Left kidney (tissue), 2 donors: ENCODE results near the gene PLXNB2. TPM values are rescaled to one million over a fixed set of nuclear protein-coding genes. Genes with fewer than 3 reads are reported as not detected.

Source experiments
- DNase-seq: peaks from one replicate; pipeline ENCODE4 v3.0.0-alpha.2; 2013
- polyA plus RNA-seq: library from polyadenylated mRNA; unstranded; fragments of 120-200 nt; gene quantifications from one replicate; pipeline ENCODE4 v1.2.1, GENCODE V29; 2013; ENCODE audit not compliant: insufficient read length

PLXNB2 gene
- polyA plus RNA-seq, 1 donor: 191 TPM

DNA sequence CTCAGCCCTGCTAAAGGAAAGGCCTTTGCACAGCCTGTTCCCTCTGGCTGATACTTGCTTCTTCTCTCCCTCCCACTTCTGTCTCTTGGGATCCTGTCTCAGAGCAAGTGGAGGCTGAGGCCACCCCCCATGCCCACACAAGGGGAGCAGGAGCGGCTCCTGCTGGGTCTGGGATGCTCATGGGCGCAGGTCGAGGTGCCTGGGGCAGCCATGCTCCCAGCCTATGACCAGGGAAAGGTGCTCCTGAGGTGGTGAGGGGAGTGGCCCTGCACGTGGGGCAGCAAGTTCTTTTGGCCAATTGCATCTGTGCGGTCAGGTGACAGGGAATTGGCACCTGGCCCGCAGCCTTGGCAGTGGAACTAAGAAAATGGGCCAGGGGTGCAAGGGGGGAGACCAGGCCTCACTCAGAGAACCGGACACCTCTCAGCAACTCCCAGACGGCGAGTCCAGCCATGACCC lies 38.8 kb downstream of the PLXNB2 start:
- no peak for DNase-seq

DNA sequence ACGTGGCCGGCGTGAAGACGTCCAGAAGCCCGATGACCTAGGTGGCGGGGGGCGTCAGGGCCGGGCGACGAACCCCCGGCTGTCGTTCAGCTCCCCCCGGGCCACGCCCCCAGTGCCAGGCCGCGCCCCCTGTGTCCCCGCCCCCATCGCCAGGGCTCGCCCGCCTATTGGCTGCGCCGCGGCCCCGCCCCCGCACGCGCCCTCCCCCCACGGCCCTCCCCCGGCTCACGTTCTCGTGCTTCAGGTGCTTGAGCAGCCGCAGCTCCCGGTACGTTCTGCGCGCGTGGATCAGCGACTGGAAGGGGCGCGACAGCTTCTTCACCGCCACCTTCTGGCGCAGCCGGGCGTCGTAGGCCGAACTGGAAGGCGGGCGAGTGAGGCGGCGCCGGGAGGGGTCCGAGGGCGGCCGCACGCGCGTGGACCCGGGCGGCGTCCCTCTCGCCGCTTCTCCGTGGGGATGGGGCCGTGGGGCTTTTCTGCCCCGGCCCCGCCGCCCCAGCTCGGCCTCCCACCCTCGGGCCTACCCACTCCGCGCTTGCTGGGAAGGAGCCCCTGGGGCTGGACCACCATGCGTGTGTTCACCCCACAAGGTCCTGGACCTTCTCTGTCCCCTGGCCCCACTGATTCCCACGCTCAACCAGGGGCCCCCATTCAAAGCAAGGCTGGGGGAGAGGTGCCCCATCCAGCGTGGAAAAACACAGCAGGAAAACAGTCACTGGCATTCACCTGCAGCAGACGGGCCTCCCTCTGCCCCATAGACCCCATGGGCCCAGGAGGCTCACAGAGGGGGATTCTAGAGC lies 39.7 kb downstream of the PLXNB2 start:
- no peak for DNase-seq

DNA sequence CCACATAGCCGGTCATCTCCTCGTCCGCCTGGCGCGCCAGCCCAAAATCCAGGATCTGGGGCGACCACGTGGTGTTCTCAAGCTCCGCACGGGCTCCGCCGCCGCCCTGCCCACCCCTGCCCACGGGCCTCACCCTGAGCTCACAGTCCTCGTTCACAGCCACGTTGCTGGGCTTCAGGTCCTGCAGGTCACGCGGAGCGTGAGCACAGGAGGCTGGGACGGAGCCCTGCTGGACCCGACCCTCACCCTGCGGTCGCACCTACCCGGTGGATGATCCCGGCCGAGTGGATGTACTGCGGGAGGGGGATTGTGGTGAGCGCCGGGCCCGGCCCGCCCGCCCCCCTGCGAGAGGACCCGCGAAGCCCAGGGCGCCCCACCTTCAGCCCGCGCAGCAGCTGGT lies 40.5 kb downstream of the PLXNB2 start:
- DNase-seq: no peak

DNA sequence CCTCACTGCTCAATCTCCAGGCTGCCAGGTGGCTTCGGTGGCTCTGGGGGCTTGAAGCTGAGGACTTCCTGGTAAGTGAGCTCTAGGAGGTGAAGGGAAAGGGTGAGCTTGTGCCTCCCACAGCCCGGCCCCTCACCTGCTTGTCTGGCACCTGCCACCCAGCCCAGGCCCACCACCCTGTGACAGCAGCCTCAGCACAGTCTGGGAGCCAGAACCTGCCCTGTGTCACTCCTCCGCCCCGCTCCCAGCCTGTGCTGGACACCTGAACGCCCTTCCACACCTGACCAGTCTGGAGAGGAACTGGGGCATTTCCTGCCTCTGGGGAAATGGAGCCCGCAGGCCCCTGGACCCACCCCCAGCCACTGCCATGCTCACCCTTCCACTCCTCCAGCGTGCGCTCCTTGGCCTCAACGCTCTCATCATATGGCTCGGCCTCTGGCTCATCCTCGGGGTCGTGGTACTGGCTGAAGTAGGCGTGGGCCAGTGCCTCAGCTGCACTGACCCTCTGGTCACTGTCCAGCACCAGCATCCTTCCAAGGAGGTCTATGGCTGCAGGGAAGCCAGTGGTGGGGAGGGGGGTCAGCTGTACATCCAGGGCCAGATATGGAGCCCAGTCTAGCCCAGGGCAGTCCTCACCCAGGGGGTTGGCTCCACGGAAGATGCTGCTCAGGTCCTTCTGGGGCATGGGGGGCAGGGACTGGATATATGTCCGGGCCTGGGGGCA lies 42.3 kb downstream of the PLXNB2 start:
- DNase-seq: no peak

DNA sequence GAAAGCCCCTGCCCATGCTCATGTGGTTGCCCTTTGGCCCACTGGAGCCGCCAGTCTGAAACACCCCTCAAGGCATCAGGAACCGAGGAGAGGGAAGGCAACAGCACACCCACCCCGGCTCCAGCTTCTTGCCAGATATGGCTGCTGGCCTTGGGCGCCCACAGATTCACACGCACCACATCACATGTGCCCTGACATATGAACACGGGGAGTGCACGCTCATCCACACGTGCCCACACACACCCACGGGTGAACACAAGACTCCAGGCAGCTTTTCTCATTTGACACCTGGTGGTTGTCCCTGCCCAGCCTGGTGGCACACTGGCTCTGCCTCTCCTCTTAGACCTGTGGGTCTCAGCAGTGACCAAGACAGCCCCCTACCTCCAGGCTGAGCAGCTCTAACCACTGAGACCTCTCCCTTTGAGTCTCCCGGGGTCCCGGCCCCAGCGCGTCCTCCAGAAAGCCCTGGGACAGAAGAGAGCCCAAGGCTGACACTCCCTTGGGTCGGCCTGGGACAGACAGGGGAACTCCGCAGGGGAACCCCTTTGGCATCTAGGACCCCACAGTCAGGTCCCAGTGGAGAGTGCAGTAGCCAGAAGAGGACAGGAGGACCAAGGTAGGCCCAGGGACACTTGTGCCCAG lies 43.2 kb downstream of the PLXNB2 start:
- DNase-seq: no peak

DNA sequence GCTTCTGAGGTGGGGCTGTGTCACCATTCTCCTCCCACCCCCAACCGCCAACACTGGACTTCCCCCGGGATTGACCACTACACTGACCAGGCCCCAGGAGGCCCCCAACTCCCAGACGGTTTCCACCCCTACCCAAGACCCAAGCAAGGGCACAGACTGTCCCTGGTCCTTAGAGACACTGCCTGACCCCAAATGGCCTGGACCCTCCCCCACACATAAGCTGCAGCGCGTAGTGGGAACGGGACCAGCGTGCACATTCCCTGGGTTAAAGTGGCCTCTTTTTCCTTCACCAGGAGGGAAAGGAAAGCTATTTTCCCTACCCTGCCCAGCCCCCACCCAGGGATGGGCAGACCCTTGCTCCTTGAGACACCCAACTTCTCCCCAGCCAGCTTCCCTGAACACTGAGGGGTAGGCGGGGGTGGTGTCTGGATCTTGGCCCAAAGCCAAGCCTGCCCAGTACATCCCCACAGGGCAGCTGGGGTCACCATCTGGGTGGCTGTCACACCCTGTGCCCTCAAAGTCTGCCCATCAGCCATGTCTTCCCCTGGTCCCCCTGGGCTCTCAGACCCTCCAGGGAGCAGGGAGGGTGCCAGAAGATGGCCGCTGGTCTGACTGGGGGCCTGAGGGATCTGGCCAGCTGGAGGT lies 44.4 kb downstream of the PLXNB2 start:
- no peak for DNase-seq

DNA sequence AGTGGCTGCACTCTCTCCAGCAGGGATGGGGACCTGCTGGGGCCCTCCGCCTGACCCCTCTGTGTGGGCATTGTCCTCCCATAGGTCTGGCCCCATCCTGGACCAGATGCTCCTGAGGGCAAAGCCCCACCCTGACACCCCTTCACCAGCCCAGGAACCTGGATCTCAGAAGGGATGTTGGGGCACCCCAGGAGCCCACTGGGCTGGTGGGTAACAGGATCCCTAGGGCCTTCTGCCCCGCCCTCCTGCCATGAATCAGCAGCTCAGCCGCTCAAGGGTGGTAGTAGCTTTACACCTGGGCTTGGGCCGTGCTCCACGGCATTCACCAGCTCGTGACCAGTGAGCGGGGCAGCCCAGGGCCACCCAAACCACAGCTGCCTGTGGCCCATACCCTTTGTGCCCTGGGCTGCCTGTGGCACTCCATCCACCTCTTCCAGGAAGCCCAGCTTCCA lies 45.0 kb downstream of the PLXNB2 start:
- no peak for DNase-seq

DNA sequence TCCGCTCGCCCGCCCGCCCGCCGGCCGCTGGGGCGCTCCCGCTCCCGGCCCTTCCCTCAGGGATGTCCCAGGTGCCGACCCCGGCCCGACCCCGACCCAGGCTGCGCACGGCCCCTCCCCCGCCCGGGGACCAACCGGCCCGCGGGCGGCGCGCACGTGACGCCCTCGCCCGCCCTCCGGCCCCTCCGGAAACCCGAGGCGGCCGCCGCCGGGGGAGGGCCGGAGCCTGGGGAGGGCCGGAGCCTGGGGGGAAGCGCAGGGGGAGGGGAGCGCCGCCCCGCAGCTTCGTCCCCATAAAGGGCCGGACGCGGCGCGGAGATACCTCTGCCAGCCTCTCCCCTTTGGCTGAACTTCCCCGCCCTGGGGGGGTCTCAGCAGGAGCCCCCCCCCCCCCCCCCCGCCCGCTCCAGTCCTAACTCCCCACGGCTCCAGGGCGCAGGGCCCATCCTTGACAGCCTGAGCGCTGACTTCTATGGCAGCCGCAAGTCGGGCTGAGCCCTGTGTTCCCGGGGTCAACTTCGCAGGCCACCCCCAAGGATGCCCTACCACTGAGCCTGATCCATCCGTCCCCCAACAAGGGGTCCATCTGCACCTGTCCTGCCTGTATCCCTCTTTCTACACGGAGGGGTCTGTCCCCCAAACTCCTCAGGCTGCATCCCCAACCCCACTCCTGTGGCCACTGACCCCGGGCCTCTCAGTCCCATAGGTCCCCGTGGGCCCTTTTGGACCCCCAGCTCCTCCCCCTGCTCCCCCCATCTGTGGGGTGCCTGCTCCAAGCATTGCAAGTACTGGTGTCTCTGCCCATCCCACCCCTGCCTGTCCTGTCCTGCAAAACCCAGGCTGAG lies 45.6 kb downstream of the PLXNB2 start, which contains the start of gene MAPK12:
TSS of gene MAPK12 (minus strand) at position 69 of the 845 bp plus-strand sequence. CDS start 174 bp downstream, outside the sequence.
- DNase-seq: no peak

DNA sequence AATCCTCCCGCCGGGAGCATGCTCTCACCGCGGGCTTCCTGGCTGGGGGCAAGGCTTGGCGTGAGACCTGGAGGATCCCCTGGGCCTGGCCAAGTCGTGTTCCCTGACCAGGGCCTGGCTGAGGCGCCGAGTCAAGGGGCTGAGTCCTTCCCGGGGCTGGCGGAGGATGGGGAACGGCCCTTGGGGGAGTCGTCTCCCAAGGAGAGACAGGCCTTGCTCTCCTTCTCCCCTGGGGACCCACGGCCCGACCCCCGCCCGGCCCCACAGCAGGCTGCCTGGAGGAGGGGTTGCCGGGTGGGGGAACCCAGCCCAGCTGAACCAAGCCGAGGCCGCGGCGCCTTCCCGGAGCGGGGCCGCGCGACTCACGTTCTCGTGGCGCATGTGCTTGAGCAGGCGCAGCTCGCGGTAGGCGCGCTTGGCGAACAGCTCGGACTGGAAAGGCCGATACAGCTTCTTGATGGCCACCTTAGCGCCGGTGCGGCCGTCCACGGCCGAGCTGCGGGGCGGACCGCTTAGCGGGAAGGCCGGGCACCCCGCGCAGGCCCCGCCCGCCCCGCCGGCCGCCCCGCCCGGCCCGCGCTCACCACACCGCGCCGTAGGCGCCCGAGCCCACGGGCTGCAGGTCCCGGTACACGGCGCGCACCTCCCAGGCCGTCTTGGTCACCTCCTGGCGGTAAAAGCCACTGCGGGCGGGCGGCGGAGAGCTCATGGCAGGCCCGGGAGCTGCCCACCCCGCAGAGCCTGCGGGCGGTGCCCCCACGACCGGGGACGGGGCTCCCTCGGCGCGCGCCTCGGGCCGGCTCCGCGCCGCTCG lies 46.4 kb downstream of the PLXNB2 start:
- DNase-seq: no peak

DNA sequence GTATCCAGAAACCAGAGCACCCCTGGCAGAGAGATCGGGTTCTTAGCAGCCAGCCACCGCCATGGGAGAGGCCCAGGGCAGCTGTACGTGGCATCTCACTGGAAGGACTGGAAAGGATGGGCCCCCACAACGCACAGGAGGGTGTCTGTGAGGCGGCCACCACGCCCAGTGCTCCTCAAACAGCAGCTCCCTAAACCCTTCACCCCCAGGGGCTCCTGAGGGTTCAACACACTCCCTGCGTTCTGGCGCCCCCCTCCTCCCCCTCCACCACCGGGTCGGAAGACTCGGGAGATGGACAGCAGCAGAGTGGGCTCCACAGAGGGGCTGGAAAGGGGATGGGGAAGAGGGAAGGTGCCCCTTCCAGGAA lies 47.0 kb downstream of the PLXNB2 start:
- no peak for DNase-seq

DNA sequence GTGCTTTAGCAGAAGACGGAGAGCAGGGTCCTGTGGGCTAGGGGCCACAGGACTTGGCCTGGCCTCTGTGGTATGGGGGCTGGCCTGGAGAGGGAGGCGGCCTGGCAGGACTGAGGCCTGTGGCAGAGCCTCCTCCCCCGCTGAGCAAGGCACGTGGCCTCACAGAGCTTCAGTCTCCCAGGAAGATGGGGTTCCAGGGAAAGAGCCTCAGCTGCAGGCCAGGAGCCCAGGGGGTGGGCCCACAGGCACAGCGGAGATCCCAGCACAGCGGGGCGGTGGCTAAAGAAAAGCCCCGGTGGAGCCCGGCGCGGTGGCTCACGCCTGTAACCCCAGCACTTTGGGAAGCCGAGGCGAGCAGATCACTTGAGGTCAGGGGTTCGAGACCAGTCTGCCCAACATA lies 48.1 kb downstream of the PLXNB2 start:
- no peak for DNase-seq

DNA sequence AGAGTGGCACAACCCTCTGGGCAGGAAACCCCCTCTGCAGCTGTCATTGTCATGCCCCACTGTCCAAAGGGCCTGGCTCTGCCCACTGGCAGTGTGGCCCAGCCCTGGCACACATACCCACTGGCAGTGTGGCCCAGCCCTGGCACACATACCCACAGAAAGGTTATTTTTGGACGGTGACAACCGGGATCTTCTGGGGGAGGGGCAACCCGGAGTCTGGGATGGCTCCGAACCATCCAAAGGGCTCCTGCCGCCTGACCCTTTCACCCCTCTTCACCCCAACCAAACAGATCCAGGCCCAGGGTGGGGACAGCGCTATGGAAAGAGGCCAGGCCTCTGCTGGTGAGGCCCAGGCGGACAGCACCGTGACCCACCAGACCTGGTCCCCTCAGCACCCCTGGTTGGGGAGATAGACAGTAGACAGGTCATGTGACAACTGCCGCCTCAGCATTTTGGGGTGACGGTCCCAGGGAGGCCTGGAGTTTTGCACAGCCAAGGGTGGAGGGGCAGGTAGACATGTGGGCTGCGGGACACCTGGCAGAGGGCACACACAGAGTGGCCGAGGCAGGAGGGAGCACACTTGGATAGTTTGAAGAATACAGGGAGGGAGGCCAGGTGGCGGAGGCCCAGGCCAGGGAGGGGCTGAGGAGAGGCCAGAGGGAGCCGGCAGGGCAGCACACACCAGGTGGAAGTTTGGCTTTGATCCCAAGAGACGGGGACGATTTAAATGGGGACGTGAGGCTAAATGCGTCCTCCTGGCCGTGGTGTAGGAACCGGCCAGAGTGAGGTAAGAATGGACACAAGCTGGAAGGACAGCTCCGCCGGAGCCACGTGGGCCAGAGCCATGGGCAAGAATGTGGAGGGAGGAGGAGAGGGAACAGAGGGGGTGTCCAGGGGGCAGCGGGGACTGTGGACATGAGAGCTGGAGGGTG lies 48.8 kb downstream of the PLXNB2 start:
- no peak for DNase-seq

DNA sequence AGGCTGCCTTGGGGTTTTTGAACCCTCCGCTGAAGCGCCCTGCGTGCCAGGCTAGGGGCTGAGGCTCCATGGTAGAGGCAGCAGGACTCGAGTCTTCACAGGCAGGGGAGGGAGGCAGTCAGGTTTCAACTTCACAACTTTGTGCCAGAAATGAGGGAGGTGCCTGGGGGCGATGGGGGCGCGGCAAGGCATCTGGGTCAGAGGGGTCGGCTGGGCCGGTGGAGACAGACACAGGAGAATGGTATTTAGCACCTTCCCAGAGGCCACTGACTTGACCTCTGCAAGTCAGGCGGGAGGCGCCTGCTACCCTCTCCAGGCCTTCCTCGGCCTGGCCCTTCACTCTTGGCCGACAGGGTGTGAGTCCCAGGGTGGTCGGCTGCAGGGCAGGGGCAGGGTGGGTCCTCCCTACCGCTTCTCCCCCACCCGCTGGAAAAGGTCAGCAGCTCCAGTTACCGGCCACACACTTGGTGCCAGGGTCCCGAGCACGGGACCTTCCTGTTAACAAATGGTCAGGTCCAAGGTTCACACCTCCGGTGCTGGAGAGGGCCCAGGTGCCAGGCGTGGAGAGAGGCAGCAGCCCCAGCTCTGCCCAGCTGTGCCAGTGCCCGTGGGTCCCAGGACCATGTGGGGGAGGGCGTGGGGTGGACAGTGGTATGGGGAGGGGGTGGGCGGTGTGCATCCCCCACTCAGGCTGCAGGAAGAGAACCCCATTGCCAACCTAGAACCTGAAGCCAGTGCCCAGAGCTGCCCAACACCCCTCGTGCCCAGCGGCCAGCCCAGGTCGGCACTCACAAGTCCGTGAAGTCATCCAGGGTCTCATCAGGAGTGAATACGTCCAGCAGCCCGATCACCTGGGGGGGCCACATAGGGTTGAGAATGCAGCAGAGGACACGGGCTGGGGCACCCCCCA lies 49.7 kb downstream of the PLXNB2 start:
- no peak for DNase-seq

DNA sequence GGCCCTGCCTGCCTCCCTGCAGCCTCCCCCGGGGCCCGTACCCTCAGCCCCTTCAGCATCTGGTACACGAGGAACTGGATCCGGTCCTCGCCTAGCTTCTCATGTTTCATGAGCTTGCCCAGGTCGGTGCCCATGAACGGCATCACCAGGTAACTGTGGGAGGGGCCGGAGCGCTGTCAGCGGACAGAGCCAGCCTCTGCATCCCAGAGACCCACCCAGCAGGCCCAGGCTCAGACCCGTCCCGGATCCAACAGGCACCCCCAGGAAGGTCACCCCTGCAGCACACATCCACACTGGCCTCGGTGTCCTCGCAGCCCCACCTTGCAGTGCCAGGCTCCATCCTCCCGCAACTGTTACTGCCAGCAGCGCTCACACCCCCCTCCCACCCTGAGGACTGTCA lies 50.4 kb downstream of the PLXNB2 start:
- DNase-seq: no peak

DNA sequence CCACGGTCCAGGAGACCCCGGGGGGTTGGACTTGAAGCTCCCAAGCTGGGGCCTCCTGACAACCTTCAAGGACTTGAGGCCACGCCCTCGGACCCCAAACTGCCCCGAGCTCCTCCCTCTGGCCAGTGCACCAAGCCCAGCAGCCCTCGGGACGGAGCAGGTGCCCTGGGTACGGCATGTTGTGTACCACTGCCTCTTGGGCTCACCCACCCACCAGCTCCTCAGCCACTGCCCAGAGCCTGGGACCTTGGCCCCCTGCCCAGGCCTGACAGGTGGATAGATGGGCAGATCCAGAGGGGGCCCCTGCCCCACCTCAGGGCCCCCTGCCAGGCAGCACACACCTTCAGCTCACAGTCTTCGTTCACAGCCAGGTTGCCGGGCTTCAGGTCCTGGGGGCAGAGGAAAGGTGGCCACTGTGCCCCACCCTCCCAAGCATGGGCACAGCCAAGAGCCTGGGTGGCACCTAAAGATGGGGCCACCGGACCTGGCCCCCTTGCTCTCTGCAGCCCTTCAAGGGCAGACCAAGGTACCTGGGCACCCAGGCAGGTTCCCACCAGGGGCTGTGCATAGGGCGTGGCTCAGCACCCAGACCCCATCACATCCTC lies 51.1 kb downstream of the PLXNB2 start:
- DNase-seq: no peak

DNA sequence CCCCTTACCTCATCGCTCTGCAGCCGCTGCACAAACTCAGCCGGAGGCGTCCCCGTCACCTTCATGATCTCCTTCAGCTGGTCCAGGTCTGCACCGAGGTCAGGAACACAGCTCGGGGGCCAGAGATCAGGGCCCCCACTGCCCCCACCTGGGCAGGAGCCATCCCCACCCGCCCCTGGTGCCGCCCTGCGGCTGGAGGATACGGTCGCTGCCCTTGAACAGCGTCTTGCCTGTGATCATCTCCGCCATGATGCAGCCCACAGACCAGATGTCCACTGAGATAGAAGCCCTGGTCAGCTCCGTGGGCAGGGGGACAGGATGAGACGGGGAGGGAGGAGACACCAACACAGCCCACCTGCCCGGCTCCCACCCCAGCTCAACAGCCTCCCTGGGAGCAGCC lies 51.8 kb downstream of the PLXNB2 start:
- no peak for DNase-seq

DNA sequence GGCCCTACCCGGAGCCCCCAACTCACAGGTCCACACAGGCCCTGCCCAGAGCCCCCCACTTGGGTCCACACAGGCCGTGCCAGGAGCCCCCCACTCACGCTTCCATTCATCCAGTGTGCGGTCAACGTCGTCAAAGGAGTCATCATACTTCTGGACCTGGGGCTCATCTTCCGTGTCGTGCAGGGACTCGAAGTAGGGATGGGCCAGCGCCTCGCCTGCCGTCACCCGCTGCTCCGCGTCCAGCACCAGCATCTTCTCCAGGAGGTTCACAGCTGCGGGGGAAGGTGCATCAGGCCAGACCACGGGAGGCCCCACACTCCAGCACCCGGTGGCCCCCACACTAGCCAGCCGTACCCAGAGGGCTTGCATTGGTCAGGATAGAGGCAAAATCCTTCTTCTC lies 52.3 kb downstream of the PLXNB2 start:
- DNase-seq: no peak

DNA sequence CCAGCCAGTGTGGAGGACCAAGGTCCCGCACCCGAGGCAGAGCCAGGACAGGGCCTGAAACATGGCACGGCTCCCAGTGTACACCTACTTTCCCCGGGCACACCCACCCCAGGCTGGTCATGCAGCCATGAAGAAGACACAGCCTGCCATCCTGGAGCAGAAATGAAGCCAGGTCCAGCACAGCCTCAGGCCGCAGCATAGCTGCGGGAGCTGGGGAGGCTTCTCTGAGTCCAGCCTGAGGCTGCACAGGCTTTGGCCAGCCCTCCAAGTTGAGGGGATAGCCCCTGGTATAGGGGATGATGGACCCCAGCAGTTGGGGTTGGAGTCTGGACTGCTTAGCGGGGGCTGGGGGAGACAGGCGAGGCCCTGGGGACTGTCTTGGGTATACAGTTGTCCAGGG lies 53.5 kb downstream of the PLXNB2 start:
- DNase-seq: no peak
